ENCODE results near the gene PNCK. TPM values are rescaled to one million over a fixed set of nuclear protein-coding genes. Genes with fewer than 3 reads are reported as not detected.

Gene PNCK
- total RNA-seq, 1 experiment from 2014 or later = 26.8 TPM

DNA sequence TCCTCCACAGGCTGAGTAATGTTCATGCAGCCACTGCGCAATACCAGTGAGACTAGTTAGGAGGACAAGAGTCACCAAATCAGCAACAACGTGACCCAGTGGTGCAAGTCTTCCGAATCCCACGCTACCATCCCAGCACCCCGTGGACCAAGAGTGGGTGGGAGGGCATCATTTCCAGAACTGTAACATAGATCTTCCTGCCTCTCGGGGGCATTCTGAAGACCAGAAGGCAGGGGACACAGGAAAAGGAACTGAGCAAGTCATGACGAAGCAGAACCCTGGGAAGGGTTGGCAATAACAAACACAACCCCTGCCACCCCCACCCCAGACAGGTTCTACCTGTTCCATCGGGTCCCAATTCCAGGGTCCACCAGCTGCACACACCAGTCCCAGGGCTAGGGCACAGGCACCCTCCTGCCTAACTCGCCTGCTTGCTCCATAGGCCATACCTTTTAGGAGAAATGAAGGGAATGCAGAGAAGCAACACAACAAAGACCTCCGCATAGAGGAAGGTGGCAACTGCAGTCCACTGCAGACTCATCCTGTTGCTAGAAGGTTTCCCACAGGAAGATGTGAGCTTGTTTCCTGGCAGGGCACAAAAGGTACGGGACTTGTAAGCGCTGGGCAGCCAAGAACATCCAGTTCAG lies 49.2 kb upstream of the PNCK start:
- Histone ChIP-seq H3K4ac (ENCODE audit: low read depth, low read length) (no peak overlapping the region), H3K4me1 (ENCODE audit: insufficient read depth, low read length) (no peaks in the 10 kb centered on the region), H3K18ac (ENCODE audit: insufficient read length, low read depth, low read length) (no peak overlapping the region), H3K9ac (ENCODE audit: extremely low read depth, insufficient read length, low read length) (no peak overlapping the region), H3K79me1 (ENCODE audit: insufficient read depth, low read depth, low read length, poor library complexity, severe bottlenecking) (no peaks in the 10 kb centered on the region), H4K5ac (ENCODE audit: insufficient read length, low read depth, low read length) (no peak overlapping the region), H3K56ac (ENCODE audit: insufficient read length, low read depth, low read length) (no peak overlapping the region), H2BK5ac (ENCODE audit: insufficient read length, low read length) (no peak overlapping the region), H2BK20ac (ENCODE audit: low read depth, low read length, poor library complexity, severe bottlenecking) (no peak overlapping the region), H3K27me3 (ENCODE audit: insufficient read depth, low read length) (no peaks in the 10 kb centered on the region), H2AFZ (ENCODE audit: low read length) (no peak overlapping the region), H4K20me1 (ENCODE audit: control insufficient read depth, insufficient read depth, insufficient read length) (no peaks in the 10 kb centered on the region), H2AK5ac (ENCODE audit: insufficient read length, low read length) (no peak overlapping the region), H3K27ac (ENCODE audit: insufficient read length, low read depth, low read length) (no peak overlapping the region), H4K91ac (ENCODE audit: insufficient read length, low read depth, low read length) (no peak overlapping the region), H3K9me3 (ENCODE audit: control insufficient read depth, low read depth, low read length) (peaks cover 37% of the 10 kb centered on the region), H3K23me2 (ENCODE audit: insufficient read length, low read depth, low read length, poor library complexity, severe bottlenecking) (peaks cover 4% of the 10 kb centered on the region), H3K14ac (ENCODE audit: insufficient read depth, low read length) (no peak overlapping the region), H4K8ac (replicated peaks; ENCODE audit: insufficient read length, low read depth, low read length) (no peak overlapping the region), H2BK12ac (ENCODE audit: insufficient read length, low read depth, low read length) (no peak overlapping the region), H3K4me2 (ENCODE audit: insufficient read depth, insufficient read length, low read length) (peak overlapping the region; percentile 61), H3K79me2 (ENCODE audit: insufficient read depth, low read length) (peaks cover 10% of the 10 kb centered on the region; the same call in 1 of the 2 replicates), H3K23ac (ENCODE audit: insufficient read length, low read depth, low read length) (no peak overlapping the region), H2BK15ac (ENCODE audit: low read depth, low read length) (no peak overlapping the region), H3T11ph (ENCODE audit: low read length) (no peak overlapping the region), H2BK120ac (ENCODE audit: low read depth, low read length, poor library complexity, severe bottlenecking) (no peak overlapping the region)
- H3K36me3 Mint-ChIP-seq (ENCODE audit: insufficient read depth in 1 of 3, low read depth in 3 of 3) = peaks cover 20 to 46% (median 40%) of the 10 kb centered on the region in 3 experiments
- peaks cover 9 to 18% of the 10 kb centered on the region in 2 experiments for H3K4me1 Mint-ChIP-seq
- H3K27ac Mint-ChIP-seq = no peak overlapping the region
- no peak for TF ChIP-seq CTCF (conservative IDR thresholded peaks at IDR 0.05)
- peaks cover 56 to 61% of the 10 kb centered on the region in 2 experiments for H3K9me3 Mint-ChIP-seq
- WGBS (ENCODE audit: extremely low coverage, insufficient read length, low lambda C conversion rate) = no CpG with 5 or more reads among the region's 12 CpGs
- H3K27me3 Mint-ChIP-seq (ENCODE audit: low read depth) = no peaks in the 10 kb centered on the region
- H3K4me3 Mint-ChIP-seq = peak overlapping the region; percentile 80 to 86
- DNase-seq = no peak
